Prostate gland (tissue), 2 donors: ENCODE results near the gene KCNJ18.
"Not testable (repeated sequence)": the region's sequence is repeated elsewhere in the genome, so short reads cannot be mapped to it uniquely, and the experiment has no call there.

ENCODE experiments used
- POLR2A ChIP-seq: fragments of 450-650 bp; IDR thresholded peaks from one replicate; pipeline ENCODE4 v1.6.1; 2016; ENCODE audit warnings: antibody characterized with exemption, mild to moderate bottlenecking
- POLR2AphosphoS5 ChIP-seq: sonication (generic); formaldehyde crosslinking; IDR thresholded peaks from one replicate; pipeline ENCODE4 v1.6.1; 2017; ENCODE audit warnings: antibody characterized with exemption
- TF ChIP-seq, protein P1 (sequence below), 4 experiments: fragments of 200-600 bp in 2 of 4; fragments of 450-650 bp in 2 of 4; sonication (generic) in 2 of 4; IDR thresholded peaks; 1 replicate in 3 of 4; 2 replicates in 1 of 4; pipeline ENCODE4 v1.5.1; 2016 to 2019; ENCODE audit warnings: antibody characterized with exemption in 4 of 4, mild to moderate bottlenecking in 2 of 4, moderate library complexity in 2 of 4

GRCh38 chr17:21681576-21681975 is 10.7 kb upstream of the KCNJ18 start:
- not testable (repeated sequence) for TF ChIP-seq POLR2AphosphoS5, POLR2A
- TF ChIP-seq, protein P1, sequence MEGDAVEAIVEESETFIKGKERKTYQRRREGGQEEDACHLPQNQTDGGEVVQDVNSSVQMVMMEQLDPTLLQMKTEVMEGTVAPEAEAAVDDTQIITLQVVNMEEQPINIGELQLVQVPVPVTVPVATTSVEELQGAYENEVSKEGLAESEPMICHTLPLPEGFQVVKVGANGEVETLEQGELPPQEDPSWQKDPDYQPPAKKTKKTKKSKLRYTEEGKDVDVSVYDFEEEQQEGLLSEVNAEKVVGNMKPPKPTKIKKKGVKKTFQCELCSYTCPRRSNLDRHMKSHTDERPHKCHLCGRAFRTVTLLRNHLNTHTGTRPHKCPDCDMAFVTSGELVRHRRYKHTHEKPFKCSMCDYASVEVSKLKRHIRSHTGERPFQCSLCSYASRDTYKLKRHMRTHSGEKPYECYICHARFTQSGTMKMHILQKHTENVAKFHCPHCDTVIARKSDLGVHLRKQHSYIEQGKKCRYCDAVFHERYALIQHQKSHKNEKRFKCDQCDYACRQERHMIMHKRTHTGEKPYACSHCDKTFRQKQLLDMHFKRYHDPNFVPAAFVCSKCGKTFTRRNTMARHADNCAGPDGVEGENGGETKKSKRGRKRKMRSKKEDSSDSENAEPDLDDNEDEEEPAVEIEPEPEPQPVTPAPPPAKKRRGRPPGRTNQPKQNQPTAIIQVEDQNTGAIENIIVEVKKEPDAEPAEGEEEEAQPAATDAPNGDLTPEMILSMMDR (IDR thresholded peaks at IDR 0.05), result not testable (repeated sequence)
